Measurements from ENCODE around the gene TEX14.
"Not testable (repeated sequence)": the region's sequence is repeated elsewhere in the genome, so short reads cannot be mapped to it uniquely, and the experiment has no call there.

Gene TEX14

GRCh38 chr17:58595194-58595792 is 96.6 kb downstream of the TEX14 start:
- no peak for DNase-seq

DNA sequence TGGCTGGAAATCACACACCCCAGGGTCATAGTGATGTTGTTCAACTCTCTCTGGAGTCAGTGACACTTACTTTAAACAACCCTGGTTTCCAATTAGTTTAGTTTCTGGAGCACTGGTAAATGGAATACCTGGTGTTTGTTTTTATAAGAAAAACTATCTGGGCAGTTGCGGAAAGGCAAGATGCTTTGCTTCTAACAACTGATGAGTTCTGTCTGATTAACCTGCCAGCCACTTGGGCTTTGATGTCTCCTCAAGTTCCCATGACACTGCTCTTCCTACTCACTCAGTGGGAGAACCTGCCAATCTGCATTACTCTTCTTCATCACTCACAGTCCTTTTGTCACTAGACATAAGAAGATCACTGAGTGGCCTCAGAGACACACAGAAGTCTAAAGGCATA is 98.7 kb downstream of the TEX14 start:
- no peak for DNase-seq

DNA sequence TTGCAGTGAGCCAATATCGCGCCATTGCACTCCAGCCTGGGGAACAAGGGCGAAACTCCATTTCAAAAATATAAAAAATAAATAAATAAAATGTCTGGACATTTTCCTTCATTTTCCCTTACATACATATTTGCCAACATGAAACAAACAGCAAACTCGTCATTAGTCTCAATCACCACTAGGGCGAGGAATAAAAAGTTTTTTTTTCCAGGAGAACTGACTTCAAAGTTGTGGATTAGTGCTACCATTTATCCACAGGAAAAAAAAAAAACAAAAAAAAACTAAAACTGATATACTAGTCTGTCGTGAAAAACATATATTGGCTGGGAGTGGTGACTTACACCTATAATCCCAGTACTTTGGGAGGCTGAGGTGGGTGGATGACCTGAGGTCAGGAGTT is 100.4 kb downstream of the TEX14 start:
- DNase-seq = no peak

DNA sequence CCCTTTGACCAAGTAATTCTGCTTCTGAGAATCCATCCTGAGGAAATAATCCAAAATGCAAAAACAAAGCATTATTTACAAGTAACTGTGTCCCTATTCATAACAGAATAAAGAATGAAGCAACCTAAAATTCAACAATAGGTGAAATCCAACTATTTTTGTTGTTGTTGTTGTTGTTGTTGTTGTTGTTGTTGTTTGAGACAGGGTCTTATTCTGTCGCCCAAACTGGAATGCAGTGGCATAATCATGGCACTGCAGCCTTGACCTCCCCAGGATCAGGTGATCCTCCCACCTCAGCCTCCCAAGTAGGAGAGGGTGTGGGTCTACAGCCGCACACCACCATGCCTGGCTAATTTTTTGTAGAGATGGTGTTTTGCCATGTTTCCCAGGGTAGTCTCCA is 101.5 kb downstream of the TEX14 start:
- DNase-seq = no peak

DNA sequence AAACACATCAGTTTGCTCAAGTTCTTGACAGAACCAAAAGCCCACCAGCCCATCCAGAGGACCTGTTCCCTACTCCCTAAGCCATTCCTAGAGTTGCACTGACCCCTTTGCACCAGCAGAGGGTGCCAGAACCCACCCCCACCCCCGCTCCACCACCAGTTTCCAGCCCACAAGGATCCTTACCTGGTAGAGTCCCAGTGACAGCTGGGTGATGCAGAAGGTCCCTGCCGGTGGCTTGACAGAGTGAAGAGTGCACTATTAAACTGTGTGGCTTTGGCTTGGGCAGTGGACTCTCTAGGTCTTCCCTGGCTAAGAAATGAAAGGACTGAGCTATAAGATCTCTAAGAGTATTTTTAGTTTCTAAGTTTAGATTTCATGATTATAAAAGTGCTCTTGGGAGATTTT is 104.1 kb downstream of the TEX14 start:
- peak; percentile 41 to 47 for DNase-seq

- DNase-seq = no peak
These were observed 105.7 kb downstream of the TEX14 start for GRCh38 chr17:58586009-58586644.

GRCh38 chr17:58585554-58585953 is 106.3 kb downstream of the TEX14 start:
- no peak for DNase-seq

GRCh38 chr17:58583486-58583885 is 108.4 kb downstream of the TEX14 start:
- no peak for DNase-seq

DNA sequence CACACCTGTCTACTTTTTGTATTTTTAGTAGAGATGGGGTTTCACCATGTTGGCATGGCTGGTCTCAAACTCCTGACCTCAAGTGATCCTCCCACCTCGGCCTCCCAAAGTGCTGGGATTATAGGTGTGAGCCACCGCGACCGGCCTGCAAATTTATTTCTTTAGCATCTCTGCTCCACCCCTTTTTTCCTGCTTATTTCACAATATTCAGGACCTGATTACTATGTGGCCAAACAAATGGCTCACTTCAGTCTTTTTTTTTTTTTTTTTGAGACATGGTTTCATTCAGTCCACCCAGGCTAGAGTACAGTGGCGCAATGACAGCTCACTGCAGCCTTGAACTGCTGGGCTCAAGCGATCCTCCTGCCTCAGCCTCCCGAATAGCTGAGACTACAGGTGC is 109.1 kb downstream of the TEX14 start:
- DNase-seq = not testable (repeated sequence)

GRCh38 chr17:58580671-58581070 is 111.2 kb downstream of the TEX14 start:
- no peak for DNase-seq

DNA sequence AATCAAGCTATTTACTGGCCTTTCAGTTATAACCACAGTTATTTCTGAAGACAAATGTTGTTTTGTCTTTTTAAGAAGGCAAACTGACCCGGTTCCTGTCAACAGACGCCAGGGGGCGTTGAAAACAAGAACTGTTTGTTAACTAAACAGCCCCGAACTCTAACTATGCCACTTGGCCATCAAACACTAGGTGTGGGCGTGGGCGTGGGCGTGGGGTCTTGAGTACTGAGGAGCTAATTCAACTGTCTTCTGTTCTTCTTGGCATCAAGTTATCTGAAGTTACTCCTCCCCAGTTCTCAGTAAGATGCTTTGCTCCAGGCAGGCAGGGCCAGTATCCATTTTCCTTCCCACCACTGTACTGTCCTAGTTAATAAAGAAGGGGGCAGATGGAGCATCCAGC is 114.1 kb downstream of the TEX14 start:
- peak; percentile 15 to 33 for DNase-seq

DNA sequence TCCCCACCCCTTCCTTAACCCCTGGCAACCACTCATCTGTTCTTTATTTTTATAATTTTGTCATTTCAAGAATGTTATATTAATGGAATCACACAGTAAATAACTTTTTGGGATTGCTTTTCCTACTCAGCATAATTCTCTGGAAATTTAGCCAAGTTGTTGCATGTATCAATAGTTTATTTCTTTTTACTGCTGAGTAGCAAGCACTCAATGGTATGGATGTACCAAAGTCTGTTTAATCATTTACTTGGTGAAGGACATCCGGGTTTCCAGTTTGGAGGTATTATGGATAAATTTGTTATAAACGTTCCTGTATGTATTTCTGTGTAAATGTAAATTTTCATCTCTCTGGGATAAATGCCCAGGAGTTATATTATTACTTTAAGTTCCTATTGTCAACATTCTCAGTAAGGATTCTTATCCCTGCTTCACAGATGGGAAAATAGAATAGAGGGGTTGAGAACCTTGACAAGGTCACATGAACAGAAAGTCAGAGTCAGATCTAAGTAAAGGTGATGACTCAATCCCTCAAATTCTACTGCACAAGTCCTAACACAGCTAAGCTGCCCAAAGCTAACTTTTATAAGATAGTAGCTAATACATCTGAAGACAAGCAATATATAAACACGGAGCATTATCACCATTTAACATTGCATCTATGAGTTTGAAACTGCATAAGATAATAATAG is 115.0 kb downstream of the TEX14 start:
- DNase-seq = no peak

DNA sequence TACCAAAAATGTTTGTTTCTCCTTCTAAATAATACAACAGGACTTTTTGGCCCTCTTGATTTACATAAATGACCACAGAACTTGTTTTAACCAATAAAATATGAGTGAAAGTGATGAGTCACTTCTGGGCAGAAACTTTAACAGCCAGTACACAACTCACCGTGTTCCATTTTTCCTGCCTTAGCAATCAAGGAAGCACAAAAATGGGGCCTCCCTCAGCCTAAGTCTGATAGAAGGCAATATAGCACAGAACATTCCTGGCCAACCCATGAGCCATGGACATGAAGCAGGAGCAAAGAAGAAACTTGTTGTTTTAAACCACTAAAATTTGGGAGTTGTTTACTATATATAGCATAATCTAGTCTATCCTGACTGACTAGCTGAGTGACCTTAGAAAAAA is 116.3 kb downstream of the TEX14 start:
- no peak for DNase-seq

DNA sequence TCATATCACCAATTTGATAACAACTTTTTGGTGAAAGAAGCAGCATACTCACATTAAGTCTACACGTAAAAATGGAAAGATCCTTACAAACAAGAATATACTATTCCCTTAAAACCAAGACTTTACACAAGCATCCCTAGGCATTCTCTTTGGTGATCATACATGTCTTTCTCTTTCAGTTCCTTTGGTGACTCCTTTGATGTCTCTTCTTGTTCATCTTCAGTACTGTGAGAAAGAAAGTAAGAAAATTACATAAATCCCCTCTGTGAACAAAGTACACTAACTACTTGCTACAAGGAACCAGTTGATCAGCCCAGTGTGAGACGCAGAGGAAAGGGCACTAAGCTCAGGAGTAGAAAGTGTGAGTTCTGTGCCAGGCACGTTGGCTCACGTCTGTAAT is 117.8 kb downstream of the TEX14 start:
- DNase-seq = no peak

DNA sequence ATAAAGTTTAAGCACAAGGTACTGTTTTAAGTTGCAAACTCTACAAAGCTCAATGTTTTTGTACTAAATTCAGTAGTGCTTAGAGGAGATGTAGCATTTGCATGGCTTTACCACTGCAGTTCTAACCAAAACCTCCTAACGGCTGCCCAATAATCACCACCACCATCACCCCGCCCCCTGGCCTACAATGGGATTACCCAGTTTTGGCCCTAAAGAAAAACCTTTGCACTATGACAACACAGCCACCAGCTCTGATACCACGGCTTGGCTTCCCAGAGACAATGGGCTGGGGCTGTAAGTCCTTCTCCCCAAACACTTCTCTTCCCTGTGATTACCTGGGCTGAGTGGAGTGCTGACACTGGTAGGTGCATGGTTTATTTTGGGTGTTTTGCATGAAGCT is 119.0 kb downstream of the TEX14 start:
- DNase-seq = no peak

- DNase-seq = no peak
These were observed 121.1 kb downstream of the TEX14 start for GRCh38 chr17:58570758-58571157.

DNA sequence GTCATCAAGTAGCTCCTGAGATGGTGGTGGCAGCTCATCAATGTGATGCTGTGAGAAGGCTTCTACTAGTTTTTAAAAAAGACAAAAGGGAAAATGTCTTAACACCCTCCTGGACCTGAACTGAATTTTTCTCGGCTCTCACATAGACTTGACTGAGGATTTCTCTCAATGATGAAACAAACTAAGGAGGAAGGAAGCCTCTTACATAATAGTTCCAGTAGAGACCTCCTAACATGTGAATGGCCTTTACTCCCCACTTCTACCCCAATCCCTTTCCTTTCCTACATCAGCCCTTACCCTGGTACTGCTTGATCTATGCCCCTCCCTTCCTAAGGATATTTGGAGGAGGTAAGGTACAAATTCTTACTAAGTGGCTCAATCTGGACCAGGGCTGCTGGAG is 122.6 kb downstream of the TEX14 start:
- DNase-seq = no peak

DNA sequence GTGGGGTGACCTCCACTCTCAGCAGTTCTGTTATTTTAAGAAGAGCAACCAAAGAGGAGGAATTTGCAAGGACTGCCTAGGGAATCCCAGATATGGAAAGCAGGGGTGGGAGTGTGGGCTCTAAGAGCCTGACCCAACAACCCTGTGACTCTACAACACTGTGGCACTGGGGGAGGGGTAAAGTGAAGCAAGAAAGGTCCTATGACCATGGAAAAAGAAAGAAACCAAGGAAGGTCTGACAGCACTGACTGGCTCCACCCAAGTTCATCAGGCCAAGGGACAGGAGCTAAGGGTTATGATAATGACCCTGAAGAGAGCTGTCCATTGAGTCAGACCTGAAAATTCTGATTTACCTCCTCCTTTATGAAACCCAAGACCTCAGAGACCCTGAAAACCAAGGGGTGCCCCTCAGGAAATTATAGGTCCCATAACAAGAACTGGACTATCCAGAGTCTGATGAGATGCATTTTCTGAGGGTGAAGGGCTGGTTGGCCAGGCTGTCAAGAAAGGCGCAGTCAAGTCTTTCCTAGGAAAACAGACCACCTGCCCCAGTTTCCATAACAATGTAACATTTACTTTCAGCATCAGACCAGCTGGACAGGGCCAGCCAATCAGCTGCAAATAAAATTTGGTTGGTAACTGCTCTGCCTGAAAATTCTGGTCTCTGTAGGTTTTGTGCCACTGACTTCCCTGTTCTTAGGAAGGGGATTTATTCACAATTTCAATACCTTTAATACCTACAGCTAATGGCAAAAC is 123.6 kb downstream of the TEX14 start:
- no peak for DNase-seq

DNA sequence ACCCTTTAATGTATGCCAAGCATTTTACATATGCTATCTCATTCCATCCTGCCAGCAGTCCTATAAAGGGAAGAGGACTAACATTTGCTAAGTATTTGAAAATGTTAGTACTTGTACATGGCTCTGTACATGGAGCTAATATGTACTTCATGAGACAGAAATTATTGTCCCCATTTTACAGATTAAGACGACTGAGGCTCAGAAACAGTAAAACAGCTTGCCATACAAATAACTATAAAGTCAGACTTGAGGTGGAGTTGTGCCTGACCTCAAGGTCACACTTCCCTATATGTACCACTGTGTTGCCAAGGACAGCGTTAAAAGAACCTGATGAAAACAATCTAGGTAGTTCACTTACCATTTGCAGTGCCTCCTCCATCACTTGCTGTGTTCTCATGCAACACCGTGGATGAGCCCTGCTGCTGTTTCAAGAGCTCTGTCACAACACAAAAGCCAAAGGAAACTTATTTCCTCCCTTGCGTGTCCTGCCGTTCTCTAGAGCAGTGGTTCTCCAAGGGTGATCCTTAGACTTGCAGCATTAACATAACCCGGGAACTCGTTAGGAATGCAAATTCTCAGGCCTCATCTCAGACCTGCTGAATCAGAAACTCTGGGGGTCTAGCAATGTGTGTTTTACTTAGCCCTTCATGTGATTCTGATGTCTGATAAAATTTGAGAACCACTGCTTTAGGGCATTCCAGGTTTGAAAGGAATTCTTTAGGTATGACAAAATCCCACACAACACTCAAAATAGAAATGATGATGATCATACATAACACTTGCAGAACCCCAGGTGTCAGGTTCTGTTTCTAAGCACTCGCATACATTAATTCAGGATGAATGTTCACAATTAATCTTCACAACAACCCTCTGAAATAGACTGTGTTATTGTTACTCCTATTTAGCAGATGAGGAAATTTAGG is 126.2 kb downstream of the TEX14 start:
- no peak for DNase-seq

- no peak for DNase-seq
These were observed 126.9 kb downstream of the TEX14 start for GRCh38 chr17:58564971-58565370.

- no peak for DNase-seq
These were observed 127.6 kb downstream of the TEX14 start for GRCh38 chr17:58564243-58564642.

DNA sequence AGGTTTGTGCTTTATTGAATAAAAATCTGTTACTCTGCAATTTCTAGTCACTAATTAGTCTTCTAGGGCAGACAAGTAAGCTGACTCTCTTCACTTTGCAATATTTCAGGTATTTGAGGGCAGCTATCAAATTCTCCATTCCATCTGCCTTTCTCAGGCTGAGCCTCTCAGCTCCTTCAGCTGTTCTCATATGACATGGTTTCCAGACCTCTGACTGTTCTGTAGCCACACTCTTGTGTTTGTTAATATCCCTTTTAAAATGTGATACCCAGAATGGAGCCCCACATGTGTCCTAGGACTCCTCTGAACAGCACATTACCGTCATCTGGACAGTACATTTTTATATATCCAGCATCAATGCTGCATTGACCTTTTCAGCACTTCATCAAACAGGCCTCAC is 131.3 kb downstream of the TEX14 start:
- DNase-seq = no peak

DNA sequence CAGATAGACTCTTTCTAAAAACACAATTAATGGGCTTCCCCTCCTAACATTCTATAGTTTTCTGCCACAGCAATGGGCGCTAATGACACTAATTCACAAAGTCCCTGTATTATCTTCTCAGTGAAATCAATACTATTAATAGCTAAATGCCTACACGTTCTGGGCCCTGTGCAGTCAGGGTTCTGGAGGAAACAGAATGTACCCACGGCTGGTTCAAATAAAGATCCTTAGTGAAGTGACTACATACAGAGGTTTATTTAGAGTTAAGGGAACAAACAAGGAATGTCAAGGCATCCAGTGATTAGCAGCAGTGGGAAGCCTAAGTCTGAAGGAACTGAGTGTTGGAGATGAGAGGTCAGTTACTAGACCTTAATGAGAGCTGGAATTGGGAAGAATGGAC is 133.9 kb downstream of the TEX14 start:
- DNase-seq = no peak
